Erythroblast (primary cell): ENCODE results near the gene GDPD3.
"Not testable (repeated sequence)": the region's sequence is repeated elsewhere in the genome, so short reads cannot be mapped to it uniquely, and the experiment has no call there.

Source experiments
- DNase-seq, 2 experiments: peaks; one replicate each; lab custom pipeline; 2025; lab: John Stamatoyannopoulos, UW
- GATA1 ChIP-seq: IDR thresholded peaks from 2 replicates; pipeline ENCODE4 v1.6.1; 2011; ENCODE audit warnings: low read depth, mild to moderate bottlenecking, control low read depth, low read length, moderate library complexity
- POLR2A ChIP-seq: IDR thresholded peaks from 2 replicates; pipeline ENCODE4 v1.6.1; 2011; ENCODE audit warnings: mild to moderate bottlenecking, low read length

GDPD3 gene

DNA sequence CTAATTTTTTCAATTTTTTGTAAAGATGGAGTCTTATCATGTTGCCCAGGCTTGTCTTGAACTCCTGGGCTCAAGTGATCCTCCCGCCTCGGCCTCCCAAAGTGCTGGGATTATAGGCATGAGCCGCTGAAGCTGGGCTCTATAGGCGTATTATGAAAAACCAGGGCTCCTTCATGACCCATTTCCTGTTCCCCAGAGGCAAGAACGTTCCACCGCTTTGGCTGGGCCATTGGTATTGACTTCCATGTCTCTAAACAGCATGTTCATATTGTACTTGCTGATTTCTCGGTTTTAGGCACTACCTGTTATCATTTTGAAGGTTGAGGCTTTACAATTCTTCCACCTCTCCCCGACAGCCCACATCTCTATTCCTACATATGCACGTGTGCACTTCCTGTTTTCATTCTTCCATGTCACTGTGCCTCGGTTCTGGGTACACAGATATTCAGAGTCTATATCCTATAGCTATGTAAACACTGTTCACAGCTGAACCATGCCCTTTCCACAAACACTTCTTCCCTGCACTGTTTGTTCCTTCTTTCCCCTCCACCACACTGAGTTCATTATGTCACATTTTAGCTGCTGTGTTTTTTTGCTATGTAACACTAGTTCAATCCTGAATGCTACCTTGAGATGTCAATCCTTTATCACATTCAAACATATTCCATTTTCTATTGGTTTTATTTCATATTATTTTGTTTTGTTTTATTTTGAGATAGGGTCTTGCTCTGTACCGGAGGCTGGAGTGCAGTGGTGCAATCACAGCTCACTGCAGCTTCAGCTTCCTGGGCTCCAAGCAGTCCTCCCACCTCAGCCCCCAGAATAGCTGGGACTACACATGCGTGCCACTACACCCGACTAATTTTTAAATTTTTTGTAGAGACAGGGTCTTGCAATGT lies 26.5 kb upstream of the GDPD3 start:
- TF ChIP-seq GATA1 = no peak
- no peak for TF ChIP-seq POLR2A
- DNase-seq = no peak

DNA sequence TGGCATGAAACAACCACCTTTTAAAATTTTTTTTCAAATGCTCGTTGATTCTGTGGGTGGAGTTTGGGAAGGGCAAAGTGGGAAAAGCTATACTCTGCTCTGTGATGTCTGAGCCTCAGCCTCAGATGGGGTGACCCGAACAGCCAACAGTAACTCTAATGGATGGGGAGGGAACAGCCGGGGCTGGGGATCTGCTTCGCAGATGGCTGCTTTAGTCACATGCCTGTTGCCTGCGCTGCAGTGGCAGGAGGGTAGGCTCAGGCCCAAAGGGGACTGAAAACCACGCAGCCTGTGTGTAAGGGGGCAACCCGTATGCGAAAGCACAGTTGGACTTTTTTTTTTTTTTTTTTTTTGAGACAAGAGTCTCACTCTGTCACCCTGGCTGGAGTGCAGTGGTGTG lies 24.6 kb upstream of the GDPD3 start:
- TF ChIP-seq POLR2A = no peak
- TF ChIP-seq GATA1 = no peak
- DNase-seq = no peak

GRCh38 chr16:30136971-30137605 lies 23.8 kb upstream of the GDPD3 start:
- no peak for DNase-seq
- TF ChIP-seq POLR2A (no peak), GATA1 (no peak)

- no peak for DNase-seq
- TF ChIP-seq POLR2A (no peak), GATA1 (no peak)
Measured at GRCh38 chr16:30132591-30132990, 19.3 kb upstream of the GDPD3 start.

DNA sequence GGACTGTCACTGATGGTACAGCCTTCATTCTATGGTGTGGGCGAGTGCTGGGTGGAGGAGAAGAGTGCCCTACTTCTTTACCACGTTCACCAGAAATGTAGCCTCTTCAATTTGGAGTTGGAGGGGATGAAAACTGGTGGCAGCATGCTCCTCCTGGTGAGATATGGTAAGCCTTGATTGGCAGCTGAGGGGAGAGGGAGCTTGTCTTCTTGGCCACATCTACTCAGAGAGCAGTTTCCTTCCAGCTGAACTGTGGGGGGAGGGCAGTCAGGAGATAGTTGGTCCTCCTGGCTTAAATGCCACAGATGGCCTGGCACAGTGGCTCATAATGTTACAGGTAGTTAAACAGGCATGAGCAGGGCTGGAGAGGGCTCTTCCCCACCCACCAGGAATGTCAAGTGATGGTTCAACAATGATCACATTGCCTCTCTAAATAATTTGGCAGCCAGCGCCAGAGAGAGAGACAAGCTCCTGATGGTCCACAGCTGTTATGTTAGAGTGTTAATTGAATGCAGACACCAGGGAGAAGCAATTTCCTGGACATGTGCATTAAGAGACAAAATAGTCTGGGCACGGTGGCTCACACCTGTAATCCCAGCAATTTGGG lies 18.6 kb upstream of the GDPD3 start:
- TF ChIP-seq POLR2A = no peak
- no peak for TF ChIP-seq GATA1
- DNase-seq = no peak

DNA sequence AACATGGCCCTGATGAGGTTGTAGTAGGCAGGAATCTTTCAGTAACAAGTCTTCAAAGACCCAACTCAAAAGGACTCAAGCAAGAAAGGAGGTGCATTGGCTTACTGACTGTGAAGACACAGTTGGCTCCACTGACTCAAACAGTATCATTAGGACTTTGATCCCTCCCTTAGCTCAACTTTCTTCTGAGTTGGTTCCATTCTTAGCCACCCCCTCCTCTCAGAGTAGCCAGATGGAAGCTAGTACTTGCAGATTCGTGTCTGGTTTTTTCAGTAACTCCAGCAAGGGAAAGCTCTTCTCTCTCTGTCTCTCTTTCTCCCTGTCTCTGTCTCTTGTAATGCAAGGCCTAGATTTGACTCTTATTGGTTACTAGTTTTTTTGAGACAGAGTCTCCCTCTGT lies 14.7 kb upstream of the GDPD3 start:
- no peak for TF ChIP-seq POLR2A
- TF ChIP-seq GATA1 = no peak
- no peak for DNase-seq

DNA sequence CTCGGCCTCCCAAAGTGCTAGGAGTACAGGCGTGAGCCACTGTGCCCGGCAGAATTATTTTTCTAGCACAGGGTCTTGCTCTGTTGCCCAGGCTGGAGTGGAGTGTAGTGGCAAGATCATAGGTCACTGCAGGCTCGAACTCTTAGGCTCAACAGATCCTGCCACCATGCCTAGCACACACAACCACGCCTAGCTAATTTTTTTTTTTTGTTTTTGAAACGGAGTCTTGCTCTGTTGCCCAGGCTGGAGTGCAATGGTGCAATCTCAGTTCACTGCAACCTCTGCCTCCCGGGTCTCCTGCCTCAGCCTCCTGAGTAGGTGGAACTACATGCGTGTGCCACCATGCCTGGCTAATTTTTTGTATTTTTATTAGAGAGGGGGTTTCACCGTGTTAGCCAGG lies 12.4 kb upstream of the GDPD3 start:
- not testable (repeated sequence) for DNase-seq

GRCh38 chr16:30124985-30125379 lies 11.6 kb upstream of the GDPD3 start:
- no peak for DNase-seq
- TF ChIP-seq POLR2A (no peak), GATA1 (no peak)

GRCh38 chr16:30122604-30123160 lies 9.3 kb upstream of the GDPD3 start:
- no peak for DNase-seq
- TF ChIP-seq GATA1 = no peak
- TF ChIP-seq POLR2A = no peak

DNA sequence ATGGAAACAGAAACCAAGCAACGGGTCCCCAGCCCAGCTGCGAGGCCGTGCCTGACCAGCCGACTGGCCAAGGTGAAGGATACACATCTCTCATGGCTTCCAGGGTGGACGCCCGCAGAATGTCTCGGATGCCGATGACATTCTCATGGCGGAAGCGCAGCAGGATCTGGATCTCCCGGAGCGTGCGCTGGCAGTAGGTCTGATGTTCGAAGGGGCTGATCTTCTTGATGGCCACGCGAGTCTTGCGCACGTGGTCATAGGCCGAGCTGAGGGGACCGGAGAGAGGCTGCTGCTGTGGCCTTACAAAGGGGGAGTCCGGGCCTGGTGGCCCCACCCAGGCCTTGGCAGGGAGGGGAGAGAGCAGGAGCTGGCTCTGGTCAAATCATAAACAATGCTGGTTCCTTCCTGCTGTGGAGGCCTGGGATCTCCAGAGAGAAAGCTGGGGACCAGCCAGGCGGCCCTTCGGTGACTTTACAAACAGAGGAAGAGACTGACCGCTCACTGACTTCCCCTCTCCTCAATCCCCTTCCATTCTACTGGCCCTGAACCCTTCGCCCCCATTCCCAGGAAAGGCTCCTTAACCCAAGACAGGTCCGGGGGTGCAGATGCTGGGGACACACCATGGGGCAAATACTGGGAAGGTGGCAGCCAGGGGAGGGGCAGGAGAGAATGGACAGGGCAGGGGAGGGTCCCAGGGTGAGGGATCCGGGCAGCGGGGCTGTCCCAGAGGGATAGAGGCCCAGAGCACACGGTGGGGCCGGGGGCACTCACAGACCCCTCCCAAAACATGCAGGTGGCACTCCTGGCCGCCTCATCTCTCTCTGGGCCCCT lies 8.6 kb upstream of the GDPD3 start:
- no peak for TF ChIP-seq GATA1
- no peak for TF ChIP-seq POLR2A
- DNase-seq = no peak

GRCh38 chr16:30120340-30121105 lies 7.2 kb upstream of the GDPD3 start:
- TF ChIP-seq GATA1 (no peak), POLR2A (no peak)
- no peak for DNase-seq

DNA sequence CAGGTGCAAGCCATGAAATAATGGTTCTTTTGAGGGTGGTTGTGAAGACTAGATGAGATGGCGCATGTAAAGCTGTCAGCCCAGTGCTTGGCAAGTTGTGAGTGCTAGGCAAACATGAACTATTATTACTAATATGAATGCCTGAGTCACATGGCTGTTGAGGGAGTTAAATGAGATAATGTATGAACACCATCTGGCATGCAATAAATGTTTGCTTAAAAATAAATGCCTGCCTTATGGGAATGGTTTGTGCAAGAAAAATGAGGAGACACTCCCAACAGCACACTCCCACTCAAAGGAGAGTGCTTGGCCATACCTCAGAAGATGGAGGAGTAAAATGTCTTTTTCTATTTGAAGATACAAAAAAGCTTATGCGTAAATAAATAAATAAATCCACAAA lies 6.1 kb upstream of the GDPD3 start:
- no peak for TF ChIP-seq POLR2A
- no peak for TF ChIP-seq GATA1

More for the DNA sequence above, 6.1 kb upstream of the GDPD3 start:
- no peak for DNase-seq
